Activated naive CD4-positive, alpha-beta T cell treated with anti-CD3 and anti-CD28 coated beads, Interleukin-2, amount 50 U/mL, for 24 hours (primary cell): Measurements from ENCODE around the gene FCRL3.

Experiments used
- H3K27ac Mint-ChIP-seq: one replicate; pipeline ENCODE4 v1.8.0; 2021; ENCODE audit warnings: mild to moderate bottlenecking, mixed read lengths
- H3K27me3 Mint-ChIP-seq: one replicate; pipeline ENCODE4 v1.8.0; 2021; ENCODE audit warnings: mixed read lengths
- H3K36me3 Mint-ChIP-seq: one replicate; pipeline ENCODE4 v1.8.0; 2021; ENCODE audit warnings: mixed read lengths
- H3K4me1 Mint-ChIP-seq: one replicate; pipeline ENCODE4 v1.8.0; 2021; ENCODE audit warnings: mixed read lengths
- H3K4me3 Mint-ChIP-seq: one replicate; pipeline ENCODE4 v1.8.0; 2021; ENCODE audit warnings: mild to moderate bottlenecking, mixed read lengths
- H3K9me3 Mint-ChIP-seq: one replicate; pipeline ENCODE4 v1.8.0; 2021; ENCODE audit warnings: mixed read lengths

Gene FCRL3

GRCh38 chr1:157700305-157700704, 264 bp downstream of the FCRL3 start:
- Mint-ChIP-seq H3K27ac (no peak overlapping the region), H3K9me3 (no peaks in the 10 kb centered on the region), H3K36me3 (no peaks in the 10 kb centered on the region), H3K27me3 (peaks cover 5% of the 10 kb centered on the region), H3K4me1 (no peaks in the 10 kb centered on the region), H3K4me3 (no peak overlapping the region)

GRCh38 chr1:157697781-157698569, 2.6 kb downstream of the FCRL3 start:
- H3K9me3 Mint-ChIP-seq: no peaks in the 10 kb centered on the region
- no peak overlapping the region for H3K27ac Mint-ChIP-seq
- no peak overlapping the region for H3K4me3 Mint-ChIP-seq
- H3K36me3 Mint-ChIP-seq: no peaks in the 10 kb centered on the region
- peaks cover 5% of the 10 kb centered on the region for H3K27me3 Mint-ChIP-seq
- H3K4me1 Mint-ChIP-seq: no peaks in the 10 kb centered on the region

- Mint-ChIP-seq H3K4me1 (no peaks in the 10 kb centered on the region), H3K4me3 (no peak overlapping the region), H3K27me3 (peaks cover 5% of the 10 kb centered on the region), H3K27ac (no peak overlapping the region), H3K9me3 (no peaks in the 10 kb centered on the region), H3K36me3 (no peaks in the 10 kb centered on the region)
Measured at GRCh38 chr1:157696966-157697628, 3.5 kb downstream of the FCRL3 start.

GRCh38 chr1:157695417-157695816, 5.2 kb downstream of the FCRL3 start:
- Mint-ChIP-seq H3K4me3 (no peak overlapping the region), H3K9me3 (no peaks in the 10 kb centered on the region), H3K36me3 (no peaks in the 10 kb centered on the region), H3K27me3 (peaks cover 3% of the 10 kb centered on the region), H3K4me1 (no peaks in the 10 kb centered on the region), H3K27ac (no peak overlapping the region)

- Mint-ChIP-seq H3K36me3 (no peaks in the 10 kb centered on the region), H3K4me3 (no peak overlapping the region), H3K27me3 (no peaks in the 10 kb centered on the region), H3K27ac (no peak overlapping the region), H3K9me3 (no peaks in the 10 kb centered on the region), H3K4me1 (no peaks in the 10 kb centered on the region)
Measured at GRCh38 chr1:157691285-157691920, 9.2 kb downstream of the FCRL3 start.

GRCh38 chr1:157682710-157683437, 17.7 kb downstream of the FCRL3 start:
- no peak overlapping the region for H3K27ac Mint-ChIP-seq
- no peak overlapping the region for H3K4me3 Mint-ChIP-seq
- H3K36me3 Mint-ChIP-seq: no peaks in the 10 kb centered on the region
- H3K27me3 Mint-ChIP-seq: peaks cover 5% of the 10 kb centered on the region
- H3K9me3 Mint-ChIP-seq: peaks cover 4% of the 10 kb centered on the region
- H3K4me1 Mint-ChIP-seq: no peaks in the 10 kb centered on the region

- H3K27me3 Mint-ChIP-seq: peaks cover 9% of the 10 kb centered on the region
- H3K4me1 Mint-ChIP-seq: no peaks in the 10 kb centered on the region
- no peak overlapping the region for H3K27ac Mint-ChIP-seq
- H3K4me3 Mint-ChIP-seq: no peak overlapping the region
- H3K9me3 Mint-ChIP-seq: peaks cover 4% of the 10 kb centered on the region
- no peaks in the 10 kb centered on the region for H3K36me3 Mint-ChIP-seq
Measured at GRCh38 chr1:157678721-157679120, 21.8 kb downstream of the FCRL3 start.

- Mint-ChIP-seq H3K4me3 (no peak overlapping the region), H3K27me3 (peaks cover 10% of the 10 kb centered on the region), H3K9me3 (peaks cover 17% of the 10 kb centered on the region), H3K27ac (no peak overlapping the region), H3K36me3 (peaks cover 2% of the 10 kb centered on the region), H3K4me1 (no peaks in the 10 kb centered on the region)
Measured at GRCh38 chr1:157673008-157673407, 27.6 kb downstream of the FCRL3 start.

- H3K4me1 Mint-ChIP-seq: no peaks in the 10 kb centered on the region
- H3K27me3 Mint-ChIP-seq: peaks cover 10% of the 10 kb centered on the region
- peaks cover 21% of the 10 kb centered on the region for H3K9me3 Mint-ChIP-seq
- peaks cover 2% of the 10 kb centered on the region for H3K36me3 Mint-ChIP-seq
- H3K4me3 Mint-ChIP-seq: no peak overlapping the region
- no peak overlapping the region for H3K27ac Mint-ChIP-seq
Measured at GRCh38 chr1:157671895-157672294, 28.7 kb downstream of the FCRL3 start.

GRCh38 chr1:157659576-157660247, 40.9 kb downstream of the FCRL3 start:
- H3K4me1 Mint-ChIP-seq: no peaks in the 10 kb centered on the region
- no peaks in the 10 kb centered on the region for H3K36me3 Mint-ChIP-seq
- no peak overlapping the region for H3K4me3 Mint-ChIP-seq
- peaks cover 14% of the 10 kb centered on the region for H3K27me3 Mint-ChIP-seq
- H3K27ac Mint-ChIP-seq: no peak overlapping the region
- H3K9me3 Mint-ChIP-seq: peaks cover 3% of the 10 kb centered on the region

GRCh38 chr1:157658571-157658970, 42.0 kb downstream of the FCRL3 start:
- Mint-ChIP-seq H3K4me3 (no peak overlapping the region), H3K27me3 (peaks cover 16% of the 10 kb centered on the region), H3K4me1 (no peaks in the 10 kb centered on the region), H3K36me3 (no peaks in the 10 kb centered on the region), H3K9me3 (peaks cover 3% of the 10 kb centered on the region), H3K27ac (no peak overlapping the region)

GRCh38 chr1:157653494-157653873, 47.1 kb downstream of the FCRL3 start:
- peaks cover 4% of the 10 kb centered on the region for H3K4me1 Mint-ChIP-seq
- peaks cover 20% of the 10 kb centered on the region for H3K27me3 Mint-ChIP-seq
- no peaks in the 10 kb centered on the region for H3K9me3 Mint-ChIP-seq

GRCh38 chr1:157652859-157653493, 47.6 kb downstream of the FCRL3 start:
- H3K4me1 Mint-ChIP-seq: peaks cover 4% of the 10 kb centered on the region
- no peaks in the 10 kb centered on the region for H3K9me3 Mint-ChIP-seq
- no peak overlapping the region for H3K27ac Mint-ChIP-seq
- H3K36me3 Mint-ChIP-seq: no peaks in the 10 kb centered on the region
- peaks cover 20% of the 10 kb centered on the region for H3K27me3 Mint-ChIP-seq
- H3K4me3 Mint-ChIP-seq: no peak overlapping the region

More at GRCh38 chr1:157653494-157653873, 47.1 kb downstream of the FCRL3 start:
- Mint-ChIP-seq H3K27ac (no peak overlapping the region), H3K36me3 (no peaks in the 10 kb centered on the region), H3K4me3 (no peak overlapping the region)

GRCh38 chr1:157648317-157648716, 52.3 kb downstream of the FCRL3 start:
- no peaks in the 10 kb centered on the region for H3K36me3 Mint-ChIP-seq
- H3K4me1 Mint-ChIP-seq: peaks cover 3% of the 10 kb centered on the region
- peaks cover 17% of the 10 kb centered on the region for H3K27me3 Mint-ChIP-seq
- no peak overlapping the region for H3K4me3 Mint-ChIP-seq
- H3K9me3 Mint-ChIP-seq: no peaks in the 10 kb centered on the region
- H3K27ac Mint-ChIP-seq: no peak overlapping the region

- Mint-ChIP-seq H3K27me3 (peaks cover 7% of the 10 kb centered on the region), H3K27ac (no peak overlapping the region), H3K4me3 (no peak overlapping the region), H3K4me1 (no peaks in the 10 kb centered on the region), H3K36me3 (no peaks in the 10 kb centered on the region), H3K9me3 (no peaks in the 10 kb centered on the region)
Measured at GRCh38 chr1:157646144-157646543, 54.4 kb downstream of the FCRL3 start.
